ENCODE measurements around the gene NINL. TPM values are rescaled to one million over a fixed set of nuclear protein-coding genes. Genes with fewer than 3 reads are reported as not detected.

NINL gene
- total RNA-seq, 4 donors from 2014 or later: 2.5 to 11.6 (median 4.7) TPM

DNA sequence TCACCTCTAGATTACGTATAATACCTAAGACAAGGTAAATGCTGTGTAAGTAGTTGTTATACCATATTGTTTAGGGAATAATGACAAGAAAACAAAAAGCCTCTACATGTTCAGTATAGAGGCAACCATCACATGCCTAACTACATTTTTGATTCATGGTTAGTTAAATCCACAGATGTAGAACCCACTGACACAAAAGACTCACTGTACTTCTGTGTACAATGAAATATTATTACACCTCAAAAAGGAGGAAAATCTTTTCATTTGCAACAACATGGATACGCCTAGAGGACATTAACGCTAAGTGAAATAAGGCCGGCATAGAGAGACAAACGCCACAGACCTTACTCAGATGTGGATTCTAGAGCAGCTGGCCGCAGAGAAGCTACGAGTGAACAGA is 50.5 kb downstream of the NINL start:
- 93 to 95% methylated on average over 7 of the region's 7 CpGs for WGBS, 2 donors

DNA sequence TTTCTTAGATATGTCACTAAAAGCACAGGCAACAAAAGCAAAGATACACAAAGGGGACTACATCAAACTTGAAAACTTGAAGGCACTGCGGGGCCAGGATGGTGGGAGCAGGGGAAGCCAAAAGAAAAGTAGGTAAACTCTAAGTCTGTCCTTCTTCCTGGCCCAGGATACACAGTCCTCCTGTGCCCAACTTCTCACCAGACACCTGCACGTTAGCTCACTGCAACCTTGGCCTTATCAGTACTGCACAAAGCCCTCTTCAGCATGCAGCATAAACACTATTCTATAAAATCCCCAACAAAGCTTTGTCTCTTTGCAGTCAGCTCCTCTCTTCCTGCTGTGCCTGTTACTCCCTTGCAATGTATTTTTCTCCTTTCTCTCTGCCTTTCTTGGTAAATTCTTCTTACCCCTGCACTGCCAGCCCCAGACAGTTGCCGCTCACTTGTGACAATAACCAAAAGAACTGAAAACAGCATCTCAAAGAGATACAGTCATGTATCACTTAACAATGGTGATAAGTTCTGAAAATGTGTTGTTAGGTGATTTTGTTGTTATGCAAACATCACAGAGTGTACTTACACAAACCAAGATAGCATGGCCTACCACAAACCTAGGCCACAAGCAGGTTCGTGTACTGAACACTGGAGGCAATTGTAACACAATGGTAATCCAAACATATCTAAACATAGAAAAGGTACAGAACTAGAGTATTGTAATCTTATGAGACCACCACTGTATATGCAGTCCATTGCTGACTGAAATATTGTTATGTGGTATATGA is 51.2 kb downstream of the NINL start:
- Histone ChIP-seq H3K36me3 (no peaks in the 10 kb centered on the region), H3K9me3 (no peaks in the 10 kb centered on the region), H3K4me1 (peaks cover 0 to 36% (median 4%) of the 10 kb centered on the region in 3 donors), H3K27ac (no peak overlapping the region), H3K4me3 (no peak overlapping the region), H3K27me3 (no peaks in the 10 kb centered on the region)
- 65 to 90% methylated on average over 3 to 4 of the region's 4 CpGs for WGBS, 2 donors
- intact Hi-C loops (cut with DNase I): no loop called here
- no peak for DNase-seq
- no peak for TF ChIP-seq POLR2A (IDR thresholded peaks at IDR 0.05)
- TF ChIP-seq, protein P1, sequence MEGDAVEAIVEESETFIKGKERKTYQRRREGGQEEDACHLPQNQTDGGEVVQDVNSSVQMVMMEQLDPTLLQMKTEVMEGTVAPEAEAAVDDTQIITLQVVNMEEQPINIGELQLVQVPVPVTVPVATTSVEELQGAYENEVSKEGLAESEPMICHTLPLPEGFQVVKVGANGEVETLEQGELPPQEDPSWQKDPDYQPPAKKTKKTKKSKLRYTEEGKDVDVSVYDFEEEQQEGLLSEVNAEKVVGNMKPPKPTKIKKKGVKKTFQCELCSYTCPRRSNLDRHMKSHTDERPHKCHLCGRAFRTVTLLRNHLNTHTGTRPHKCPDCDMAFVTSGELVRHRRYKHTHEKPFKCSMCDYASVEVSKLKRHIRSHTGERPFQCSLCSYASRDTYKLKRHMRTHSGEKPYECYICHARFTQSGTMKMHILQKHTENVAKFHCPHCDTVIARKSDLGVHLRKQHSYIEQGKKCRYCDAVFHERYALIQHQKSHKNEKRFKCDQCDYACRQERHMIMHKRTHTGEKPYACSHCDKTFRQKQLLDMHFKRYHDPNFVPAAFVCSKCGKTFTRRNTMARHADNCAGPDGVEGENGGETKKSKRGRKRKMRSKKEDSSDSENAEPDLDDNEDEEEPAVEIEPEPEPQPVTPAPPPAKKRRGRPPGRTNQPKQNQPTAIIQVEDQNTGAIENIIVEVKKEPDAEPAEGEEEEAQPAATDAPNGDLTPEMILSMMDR (IDR thresholded peaks at IDR 0.05): no peak

More for the DNA sequence above, 50.5 kb downstream of the NINL start:
- peaks cover 0 to 44% (median 12%) of the 10 kb centered on the region in 3 donors for H3K4me1 ChIP-seq
- no peak overlapping the region for H3K4me3 ChIP-seq
- intact Hi-C loops (cut with DNase I): no loop called here
- no peak for DNase-seq
- no peak overlapping the region for H3K27ac ChIP-seq
- no peaks in the 10 kb centered on the region for H3K9me3 ChIP-seq
- no peaks in the 10 kb centered on the region for H3K36me3 ChIP-seq
- TF ChIP-seq POLR2A (IDR thresholded peaks at IDR 0.05): no peak
- TF ChIP-seq, protein P1 (IDR thresholded peaks at IDR 0.05): no peak
- H3K27me3 ChIP-seq: no peaks in the 10 kb centered on the region

DNA sequence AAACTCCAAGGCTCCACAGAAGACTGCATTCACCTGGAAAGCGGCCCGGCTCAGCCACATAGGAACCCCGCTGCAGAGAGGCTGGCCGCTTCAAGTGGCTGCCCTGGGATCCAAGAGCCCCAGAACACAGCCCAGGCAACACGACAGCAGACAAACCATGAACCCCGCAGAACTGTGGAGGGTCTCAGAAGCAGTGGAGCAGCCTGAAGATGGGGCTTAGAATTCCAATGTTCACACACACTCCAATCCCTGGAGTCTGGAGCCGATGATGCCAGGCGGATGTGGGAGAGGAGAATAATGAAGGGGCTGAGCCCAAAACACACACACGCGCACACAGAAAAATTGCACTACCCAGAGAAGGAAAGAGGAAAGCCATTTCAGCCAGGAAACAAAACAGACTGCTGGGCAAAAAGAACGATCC is 52.4 kb downstream of the NINL start:
- Histone ChIP-seq H3K4me1 (peaks cover 0 to 25% (median 0%) of the 10 kb centered on the region in 3 donors), H3K36me3 (no peaks in the 10 kb centered on the region), H3K4me3 (no peak overlapping the region), H3K9me3 (no peaks in the 10 kb centered on the region), H3K27ac (peak overlapping the region in 2 of 4 donors; percentile 27 to 49), H3K27me3 (no peaks in the 10 kb centered on the region)
- WGBS, 2 donors: 60 to 72% methylated on average over 5 to 6 of the region's 11 CpGs
- TF ChIP-seq POLR2A (IDR thresholded peaks at IDR 0.05): no peak
- TF ChIP-seq, protein P1 (IDR thresholded peaks at IDR 0.05): no peak
- intact Hi-C loops (cut with DNase I): no loop called here
- DNase-seq: no peak

DNA sequence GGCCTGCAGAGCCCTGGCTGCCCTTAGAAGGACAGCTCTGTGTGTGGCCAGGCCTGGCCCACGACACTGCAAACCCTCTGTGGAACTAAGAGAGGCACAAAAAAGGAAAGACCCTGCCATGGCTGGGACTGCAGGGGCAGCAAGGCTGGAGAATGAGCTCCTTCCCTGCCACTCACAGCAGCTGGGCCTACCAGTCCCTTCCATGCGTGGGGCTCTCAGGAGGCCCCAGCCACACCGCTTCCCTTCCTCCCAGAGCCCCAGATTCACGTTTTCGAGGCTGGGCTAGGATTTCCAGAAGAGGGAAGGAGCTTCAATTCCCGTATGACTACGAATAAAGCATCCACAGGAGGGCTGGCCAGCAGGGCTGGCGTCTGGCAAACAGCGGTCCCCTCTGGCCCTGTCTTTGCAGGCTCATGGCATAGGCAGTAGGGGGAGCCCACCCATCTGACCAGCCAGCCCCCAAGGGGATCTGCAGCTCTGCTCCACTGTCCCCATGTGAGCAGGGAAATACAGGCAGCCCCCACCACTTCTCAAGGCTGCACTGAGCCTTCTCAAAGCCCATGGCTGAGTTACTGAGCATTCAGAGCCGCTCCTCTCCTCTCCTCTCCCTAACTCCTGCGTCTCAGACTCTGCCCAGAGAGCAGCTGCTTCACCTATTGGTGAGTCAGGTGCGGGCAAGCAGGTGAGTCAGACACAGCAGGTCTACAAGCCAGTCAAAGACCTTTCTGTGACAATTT is 53.1 kb downstream of the NINL start:
- intact Hi-C loops (cut with DNase I): no loop called here
- no peaks in the 10 kb centered on the region for H3K27me3 ChIP-seq
- peaks cover 0 to 25% (median 0%) of the 10 kb centered on the region in 3 donors for H3K4me1 ChIP-seq
- 67% methylated on average over 5 to 8 of the region's 12 CpGs for WGBS, 2 donors
- H3K4me3 ChIP-seq: no peak overlapping the region
- no peaks in the 10 kb centered on the region for H3K9me3 ChIP-seq
- H3K27ac ChIP-seq: peak overlapping the region in 2 of 4 donors; percentile 27 to 49
- DNase-seq: no peak
- TF ChIP-seq POLR2A (IDR thresholded peaks at IDR 0.05): no peak
- TF ChIP-seq, protein P1 (IDR thresholded peaks at IDR 0.05): peak in 1 of 6 experiments; percentile 9
- no peaks in the 10 kb centered on the region for H3K36me3 ChIP-seq
